ENCODE results near the gene MAP3K13. TPM values are rescaled to one million over a fixed set of nuclear protein-coding genes. Genes with fewer than 3 reads are reported as not detected.

The MAP3K13 gene
- total RNA-seq, 1 experiment from 2014 or later, result 9.1 TPM

DNA sequence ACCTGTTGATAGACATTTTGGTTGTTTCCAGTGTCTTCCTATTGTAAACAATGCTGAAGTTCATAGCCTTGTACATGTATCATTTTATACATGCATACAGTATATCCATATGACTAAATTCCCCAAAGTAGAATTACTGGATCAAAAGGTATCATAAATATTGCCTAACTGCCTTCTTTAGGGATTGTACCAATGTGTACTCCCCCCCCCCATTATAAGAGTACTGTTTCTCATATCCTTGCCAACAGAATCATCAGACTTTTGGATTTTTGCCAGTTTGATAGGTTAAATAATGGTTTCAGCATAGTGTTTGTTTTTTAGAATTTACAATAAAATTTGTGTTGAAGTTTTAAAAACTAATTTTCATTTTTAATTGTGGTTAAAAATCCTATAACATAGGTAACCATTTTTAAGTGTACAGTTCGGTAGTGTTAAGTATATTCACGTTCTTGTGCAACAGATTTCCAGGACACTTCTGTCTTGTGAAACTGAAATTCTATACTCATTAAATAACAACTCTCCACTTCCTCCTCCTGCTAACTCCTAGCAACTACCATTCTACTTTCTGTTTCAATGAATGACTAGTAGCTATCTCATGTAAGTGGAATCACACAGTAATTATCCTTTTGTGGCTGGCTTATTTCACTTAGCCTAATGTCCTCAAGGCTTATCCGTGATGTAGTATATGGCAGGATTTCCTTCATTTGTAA is 30.8 kb upstream of the MAP3K13 start (continued):
- TF ChIP-seq, protein P1, sequence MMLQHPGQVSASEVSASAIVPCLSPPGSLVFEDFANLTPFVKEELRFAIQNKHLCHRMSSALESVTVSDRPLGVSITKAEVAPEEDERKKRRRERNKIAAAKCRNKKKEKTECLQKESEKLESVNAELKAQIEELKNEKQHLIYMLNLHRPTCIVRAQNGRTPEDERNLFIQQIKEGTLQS (CRISPR knock-in tag; conservative IDR thresholded peaks at IDR 0.05), result no peak
- no peak for TF ChIP-seq NR2C2 (CRISPR knock-in tag; IDR thresholded peaks at IDR 0.05)
- TF ChIP-seq ZNF317 (CRISPR knock-in tag; IDR thresholded peaks at IDR 0.05; ENCODE audit: borderline replicate concordance, low read depth), result no peak
- no peak for TF ChIP-seq ETV6 (CRISPR knock-in tag; IDR thresholded peaks at IDR 0.05)

DNA sequence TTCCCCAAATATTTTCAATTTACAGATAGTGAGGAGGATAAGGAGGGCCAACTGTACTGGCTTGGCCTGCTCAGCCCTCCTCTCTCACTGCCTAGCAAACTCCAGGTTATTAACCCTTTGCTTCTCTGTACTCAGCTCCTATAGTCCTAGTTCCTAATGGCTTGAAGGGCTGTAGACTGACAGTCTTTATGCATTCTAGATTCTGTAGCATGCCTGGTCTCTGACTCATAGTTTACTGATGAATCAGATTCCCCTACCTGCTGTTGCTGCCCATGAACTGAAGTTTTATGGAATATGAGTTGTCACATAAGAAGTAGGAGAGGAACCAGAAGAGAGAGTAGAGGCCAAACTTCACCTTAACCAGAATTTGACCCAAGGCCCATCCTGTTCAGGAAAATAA is 27.1 kb upstream of the MAP3K13 start:
- Mint-ChIP-seq H3K9me3 (no peaks in the 10 kb centered on the region), H3K4me3 (no peak overlapping the region), H3K27ac (no peak overlapping the region), H3K4me1 (no peaks in the 10 kb centered on the region), H3K36me3 (no peaks in the 10 kb centered on the region), H3K27me3 (ENCODE audit: low read depth) (no peaks in the 10 kb centered on the region; the same call in 1 of the 2 replicates)
- CTCF ChIA-PET, result no interaction called here
- ATAC-seq (no peak), DNase-seq (ENCODE audit: low spot score) (no peak)
- POLR2A ChIA-PET, result no interaction called here
- TF ChIP-seq SMAD4 (CRISPR knock-in tag; IDR thresholded peaks at IDR 0.05) (no peak), ZNF219 (CRISPR knock-in tag; IDR thresholded peaks at IDR 0.05; ENCODE audit: borderline replicate concordance) (no peak), CREM (CRISPR knock-in tag; IDR thresholded peaks at IDR 0.05) (no peak), SMAD3 (CRISPR knock-in tag; IDR thresholded peaks at IDR 0.05; ENCODE audit: borderline replicate concordance) (no peak), FOXP1 (CRISPR knock-in tag; IDR thresholded peaks at IDR 0.05; ENCODE audit: borderline replicate concordance) (no peak), NR1H2 (CRISPR knock-in tag; IDR thresholded peaks at IDR 0.05) (no peak), PRRX2 (CRISPR knock-in tag; IDR thresholded peaks at IDR 0.05) (no peak)
- TF ChIP-seq, protein P2, sequence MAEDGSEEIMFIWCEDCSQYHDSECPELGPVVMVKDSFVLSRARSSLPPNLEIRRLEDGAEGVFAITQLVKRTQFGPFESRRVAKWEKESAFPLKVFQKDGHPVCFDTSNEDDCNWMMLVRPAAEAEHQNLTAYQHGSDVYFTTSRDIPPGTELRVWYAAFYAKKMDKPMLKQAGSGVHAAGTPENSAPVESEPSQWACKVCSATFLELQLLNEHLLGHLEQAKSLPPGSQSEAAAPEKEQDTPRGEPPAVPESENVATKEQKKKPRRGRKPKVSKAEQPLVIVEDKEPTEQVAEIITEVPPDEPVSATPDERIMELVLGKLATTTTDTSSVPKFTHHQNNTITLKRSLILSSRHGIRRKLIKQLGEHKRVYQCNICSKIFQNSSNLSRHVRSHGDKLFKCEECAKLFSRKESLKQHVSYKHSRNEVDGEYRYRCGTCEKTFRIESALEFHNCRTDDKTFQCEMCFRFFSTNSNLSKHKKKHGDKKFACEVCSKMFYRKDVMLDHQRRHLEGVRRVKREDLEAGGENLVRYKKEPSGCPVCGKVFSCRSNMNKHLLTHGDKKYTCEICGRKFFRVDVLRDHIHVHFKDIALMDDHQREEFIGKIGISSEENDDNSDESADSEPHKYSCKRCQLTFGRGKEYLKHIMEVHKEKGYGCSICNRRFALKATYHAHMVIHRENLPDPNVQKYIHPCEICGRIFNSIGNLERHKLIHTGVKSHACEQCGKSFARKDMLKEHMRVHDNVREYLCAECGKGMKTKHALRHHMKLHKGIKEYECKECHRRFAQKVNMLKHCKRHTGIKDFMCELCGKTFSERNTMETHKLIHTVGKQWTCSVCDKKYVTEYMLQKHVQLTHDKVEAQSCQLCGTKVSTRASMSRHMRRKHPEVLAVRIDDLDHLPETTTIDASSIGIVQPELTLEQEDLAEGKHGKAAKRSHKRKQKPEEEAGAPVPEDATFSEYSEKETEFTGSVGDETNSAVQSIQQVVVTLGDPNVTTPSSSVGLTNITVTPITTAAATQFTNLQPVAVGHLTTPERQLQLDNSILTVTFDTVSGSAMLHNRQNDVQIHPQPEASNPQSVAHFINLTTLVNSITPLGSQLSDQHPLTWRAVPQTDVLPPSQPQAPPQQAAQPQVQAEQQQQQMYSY (CRISPR knock-in tag; IDR thresholded peaks at IDR 0.05), result no peak
- TF ChIP-seq, protein P3, sequence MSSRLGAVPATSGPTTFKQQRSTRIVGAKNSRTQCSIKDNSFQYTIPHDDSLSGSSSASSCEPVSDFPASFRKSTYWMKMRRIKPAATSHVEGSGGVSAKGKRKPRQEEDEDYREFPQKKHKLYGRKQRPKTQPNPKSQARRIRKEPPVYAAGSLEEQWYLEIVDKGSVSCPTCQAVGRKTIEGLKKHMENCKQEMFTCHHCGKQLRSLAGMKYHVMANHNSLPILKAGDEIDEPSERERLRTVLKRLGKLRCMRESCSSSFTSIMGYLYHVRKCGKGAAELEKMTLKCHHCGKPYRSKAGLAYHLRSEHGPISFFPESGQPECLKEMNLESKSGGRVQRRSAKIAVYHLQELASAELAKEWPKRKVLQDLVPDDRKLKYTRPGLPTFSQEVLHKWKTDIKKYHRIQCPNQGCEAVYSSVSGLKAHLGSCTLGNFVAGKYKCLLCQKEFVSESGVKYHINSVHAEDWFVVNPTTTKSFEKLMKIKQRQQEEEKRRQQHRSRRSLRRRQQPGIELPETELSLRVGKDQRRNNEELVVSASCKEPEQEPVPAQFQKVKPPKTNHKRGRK (CRISPR knock-in tag; IDR thresholded peaks at IDR 0.05; ENCODE audit: borderline replicate concordance), result no peak
- TF ChIP-seq, protein P4, sequence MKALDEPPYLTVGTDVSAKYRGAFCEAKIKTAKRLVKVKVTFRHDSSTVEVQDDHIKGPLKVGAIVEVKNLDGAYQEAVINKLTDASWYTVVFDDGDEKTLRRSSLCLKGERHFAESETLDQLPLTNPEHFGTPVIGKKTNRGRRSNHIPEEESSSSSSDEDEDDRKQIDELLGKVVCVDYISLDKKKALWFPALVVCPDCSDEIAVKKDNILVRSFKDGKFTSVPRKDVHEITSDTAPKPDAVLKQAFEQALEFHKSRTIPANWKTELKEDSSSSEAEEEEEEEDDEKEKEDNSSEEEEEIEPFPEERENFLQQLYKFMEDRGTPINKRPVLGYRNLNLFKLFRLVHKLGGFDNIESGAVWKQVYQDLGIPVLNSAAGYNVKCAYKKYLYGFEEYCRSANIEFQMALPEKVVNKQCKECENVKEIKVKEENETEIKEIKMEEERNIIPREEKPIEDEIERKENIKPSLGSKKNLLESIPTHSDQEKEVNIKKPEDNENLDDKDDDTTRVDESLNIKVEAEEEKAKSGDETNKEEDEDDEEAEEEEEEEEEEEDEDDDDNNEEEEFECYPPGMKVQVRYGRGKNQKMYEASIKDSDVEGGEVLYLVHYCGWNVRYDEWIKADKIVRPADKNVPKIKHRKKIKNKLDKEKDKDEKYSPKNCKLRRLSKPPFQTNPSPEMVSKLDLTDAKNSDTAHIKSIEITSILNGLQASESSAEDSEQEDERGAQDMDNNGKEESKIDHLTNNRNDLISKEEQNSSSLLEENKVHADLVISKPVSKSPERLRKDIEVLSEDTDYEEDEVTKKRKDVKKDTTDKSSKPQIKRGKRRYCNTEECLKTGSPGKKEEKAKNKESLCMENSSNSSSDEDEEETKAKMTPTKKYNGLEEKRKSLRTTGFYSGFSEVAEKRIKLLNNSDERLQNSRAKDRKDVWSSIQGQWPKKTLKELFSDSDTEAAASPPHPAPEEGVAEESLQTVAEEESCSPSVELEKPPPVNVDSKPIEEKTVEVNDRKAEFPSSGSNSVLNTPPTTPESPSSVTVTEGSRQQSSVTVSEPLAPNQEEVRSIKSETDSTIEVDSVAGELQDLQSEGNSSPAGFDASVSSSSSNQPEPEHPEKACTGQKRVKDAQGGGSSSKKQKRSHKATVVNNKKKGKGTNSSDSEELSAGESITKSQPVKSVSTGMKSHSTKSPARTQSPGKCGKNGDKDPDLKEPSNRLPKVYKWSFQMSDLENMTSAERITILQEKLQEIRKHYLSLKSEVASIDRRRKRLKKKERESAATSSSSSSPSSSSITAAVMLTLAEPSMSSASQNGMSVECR (CRISPR knock-in tag; IDR thresholded peaks at IDR 0.05; ENCODE audit: borderline replicate concordance), result no peak
- TF ChIP-seq, protein P5, sequence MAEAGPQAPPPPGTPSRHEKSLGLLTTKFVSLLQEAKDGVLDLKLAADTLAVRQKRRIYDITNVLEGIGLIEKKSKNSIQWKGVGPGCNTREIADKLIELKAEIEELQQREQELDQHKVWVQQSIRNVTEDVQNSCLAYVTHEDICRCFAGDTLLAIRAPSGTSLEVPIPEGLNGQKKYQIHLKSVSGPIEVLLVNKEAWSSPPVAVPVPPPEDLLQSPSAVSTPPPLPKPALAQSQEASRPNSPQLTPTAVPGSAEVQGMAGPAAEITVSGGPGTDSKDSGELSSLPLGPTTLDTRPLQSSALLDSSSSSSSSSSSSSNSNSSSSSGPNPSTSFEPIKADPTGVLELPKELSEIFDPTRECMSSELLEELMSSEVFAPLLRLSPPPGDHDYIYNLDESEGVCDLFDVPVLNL (CRISPR knock-in tag; IDR thresholded peaks at IDR 0.05; ENCODE audit: borderline replicate concordance, low read depth), result no peak
- TF ChIP-seq, protein P6, sequence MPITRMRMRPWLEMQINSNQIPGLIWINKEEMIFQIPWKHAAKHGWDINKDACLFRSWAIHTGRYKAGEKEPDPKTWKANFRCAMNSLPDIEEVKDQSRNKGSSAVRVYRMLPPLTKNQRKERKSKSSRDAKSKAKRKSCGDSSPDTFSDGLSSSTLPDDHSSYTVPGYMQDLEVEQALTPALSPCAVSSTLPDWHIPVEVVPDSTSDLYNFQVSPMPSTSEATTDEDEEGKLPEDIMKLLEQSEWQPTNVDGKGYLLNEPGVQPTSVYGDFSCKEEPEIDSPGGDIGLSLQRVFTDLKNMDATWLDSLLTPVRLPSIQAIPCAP (CRISPR knock-in tag; IDR thresholded peaks at IDR 0.05), result no peak
- TF ChIP-seq, protein P7, sequence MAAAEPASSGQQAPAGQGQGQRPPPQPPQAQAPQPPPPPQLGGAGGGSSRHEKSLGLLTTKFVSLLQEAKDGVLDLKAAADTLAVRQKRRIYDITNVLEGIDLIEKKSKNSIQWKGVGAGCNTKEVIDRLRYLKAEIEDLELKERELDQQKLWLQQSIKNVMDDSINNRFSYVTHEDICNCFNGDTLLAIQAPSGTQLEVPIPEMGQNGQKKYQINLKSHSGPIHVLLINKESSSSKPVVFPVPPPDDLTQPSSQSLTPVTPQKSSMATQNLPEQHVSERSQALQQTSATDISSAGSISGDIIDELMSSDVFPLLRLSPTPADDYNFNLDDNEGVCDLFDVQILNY (CRISPR knock-in tag; IDR thresholded peaks at IDR 0.05), result no peak
- TF ChIP-seq, protein P8, sequence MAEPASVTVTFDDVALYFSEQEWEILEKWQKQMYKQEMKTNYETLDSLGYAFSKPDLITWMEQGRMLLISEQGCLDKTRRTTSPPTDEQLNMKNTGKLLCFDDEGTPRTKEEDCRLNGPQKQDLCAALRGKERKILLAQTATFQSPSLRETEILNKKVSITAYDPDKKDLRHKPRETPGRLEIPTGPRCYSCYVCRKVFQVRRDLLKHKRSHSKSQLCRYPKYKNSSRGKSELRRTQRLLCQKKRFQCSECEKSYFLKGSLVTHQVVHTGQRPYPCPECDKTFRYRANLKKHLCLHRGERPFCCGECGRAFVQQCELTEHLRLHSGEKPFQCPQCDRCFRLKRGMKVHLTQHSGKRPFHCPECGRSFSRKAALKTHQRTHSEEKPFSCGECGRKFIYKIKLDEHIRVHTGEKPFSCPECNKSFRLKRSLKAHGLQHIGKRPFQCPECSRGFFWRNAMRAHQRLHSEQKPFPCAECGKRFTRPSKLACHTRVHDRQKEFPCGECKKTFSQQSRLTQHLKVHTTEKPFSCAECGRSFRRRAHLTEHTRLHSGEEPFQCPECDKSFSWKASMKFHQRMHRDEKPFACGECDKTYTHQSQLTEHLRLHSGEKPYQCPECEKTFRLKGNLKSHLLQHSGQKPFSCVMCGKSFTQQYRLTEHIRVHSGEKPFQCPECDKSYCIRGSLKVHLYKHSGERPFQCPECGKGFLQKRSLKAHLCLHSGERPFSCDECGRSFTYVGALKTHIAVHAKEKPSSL (CRISPR knock-in tag; conservative IDR thresholded peaks at IDR 0.05), result no peak

All from WTC11 (cell line).